ENCODE data around the gene TMEM213.
"Not testable (repeated sequence)": the region's sequence is repeated elsewhere in the genome, so short reads cannot be mapped to it uniquely, and the experiment has no call there.

The TMEM213 gene

GRCh38 chr7:138798836-138799235 is 1.0 kb downstream of the TMEM213 start:
- no peak for DNase-seq

DNA sequence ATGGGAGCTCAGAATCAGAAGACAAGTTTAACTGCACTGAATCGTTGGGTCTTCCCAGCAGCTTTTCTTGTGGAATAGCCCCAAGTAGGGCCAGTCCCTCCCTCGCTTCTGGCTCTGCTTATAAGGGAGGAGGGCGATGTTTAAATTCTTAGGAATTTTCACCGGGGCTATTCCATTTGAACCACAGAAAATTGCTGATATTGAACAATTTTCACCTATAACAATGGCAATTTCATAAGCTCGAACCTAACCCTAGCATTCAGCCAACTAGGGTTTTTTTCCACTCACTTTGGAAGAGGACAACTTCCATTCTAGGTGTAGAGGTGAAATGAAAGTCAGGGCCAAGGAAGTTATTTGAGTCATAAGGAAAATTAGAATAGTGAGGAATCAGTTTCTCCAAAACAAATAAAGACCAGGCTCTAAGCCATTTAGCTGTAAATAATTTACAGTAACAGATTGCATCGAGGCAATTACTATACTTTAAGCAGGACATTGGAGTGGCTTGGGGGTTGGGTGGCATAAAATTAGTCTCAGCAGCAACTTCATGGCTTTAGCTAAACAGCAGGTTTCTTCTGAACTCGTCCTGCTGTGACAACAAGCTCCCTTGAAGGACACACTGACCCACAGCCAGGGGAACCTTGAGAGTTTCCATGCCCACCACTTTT is 1.7 kb downstream of the TMEM213 start:
- no peak for DNase-seq

- no peak for DNase-seq
Observed at GRCh38 chr7:138801256-138801655, 3.5 kb downstream of the TMEM213 start.

GRCh38 chr7:138802706-138803105 is 4.9 kb downstream of the TMEM213 start:
- no peak for DNase-seq

- no peak for DNase-seq
Observed at GRCh38 chr7:138804618-138805017, 6.8 kb downstream of the TMEM213 start.

DNA sequence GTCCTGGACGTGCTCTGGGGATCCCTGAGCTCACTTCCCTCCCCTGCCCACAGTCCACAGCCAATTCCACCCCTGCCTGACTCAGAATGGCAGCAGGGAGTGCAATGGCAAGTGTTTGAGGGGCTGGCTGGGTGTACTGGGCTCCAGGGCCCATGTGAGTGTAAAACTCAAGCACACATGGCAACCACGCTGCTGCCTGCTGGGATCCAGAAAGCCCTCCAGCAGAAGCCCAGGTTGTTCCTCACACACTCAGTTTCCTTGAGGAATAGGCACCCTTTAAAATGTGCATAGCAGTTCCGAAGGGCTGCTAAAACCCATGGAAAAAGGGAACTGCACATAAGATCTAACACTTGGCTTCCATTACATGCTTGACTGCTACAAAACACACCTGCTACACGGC is 11.6 kb downstream of the TMEM213 start:
- DNase-seq, result no peak

GRCh38 chr7:138811327-138811726 is 13.5 kb downstream of the TMEM213 start:
- DNase-seq, result not testable (repeated sequence)

GRCh38 chr7:138813945-138814344 is 16.2 kb downstream of the TMEM213 start:
- no peak for DNase-seq

DNA sequence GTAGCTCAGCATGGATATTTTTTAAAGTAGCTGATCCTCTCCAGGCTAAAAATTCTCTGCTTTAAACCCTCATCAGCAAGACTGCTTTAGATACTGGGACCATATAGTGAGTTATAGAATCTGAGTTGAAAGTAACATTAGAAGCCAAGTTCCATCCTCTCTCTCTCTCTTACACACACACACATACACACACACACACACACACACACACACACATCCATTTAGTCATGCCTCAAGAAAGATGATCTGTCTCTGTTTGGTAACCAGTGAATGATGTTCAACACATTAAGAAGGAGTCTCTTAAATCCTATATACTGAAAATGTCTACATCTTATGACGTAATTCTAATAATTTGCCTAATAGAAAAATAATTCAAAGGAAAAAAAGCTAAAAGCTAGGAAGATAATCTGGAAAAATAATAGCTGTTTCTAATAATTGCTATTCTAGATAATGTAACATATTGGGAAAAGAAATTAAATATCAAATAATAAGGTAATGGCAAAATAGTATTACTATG is 17.1 kb downstream of the TMEM213 start:
- DNase-seq, result no peak

DNA sequence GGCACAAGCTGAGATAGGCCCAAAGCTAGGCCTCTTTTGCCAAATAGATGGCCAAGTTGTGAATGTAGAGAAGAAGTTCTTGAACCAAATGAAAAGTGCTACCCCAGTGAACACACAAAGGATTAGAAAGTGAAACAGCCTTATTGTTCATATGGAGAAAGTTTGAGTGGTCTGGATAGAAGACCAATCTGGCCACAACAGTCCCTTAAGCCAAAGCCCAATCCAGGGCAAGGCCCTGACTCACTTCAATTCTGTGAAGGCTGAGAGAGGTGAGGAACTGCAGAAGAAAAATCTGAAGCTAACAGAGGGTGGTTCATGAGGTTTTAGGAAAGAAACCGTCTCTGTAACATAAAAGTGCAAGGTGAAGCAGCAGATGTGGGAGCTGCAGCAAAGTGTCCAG is 18.9 kb downstream of the TMEM213 start:
- no peak for DNase-seq

DNA sequence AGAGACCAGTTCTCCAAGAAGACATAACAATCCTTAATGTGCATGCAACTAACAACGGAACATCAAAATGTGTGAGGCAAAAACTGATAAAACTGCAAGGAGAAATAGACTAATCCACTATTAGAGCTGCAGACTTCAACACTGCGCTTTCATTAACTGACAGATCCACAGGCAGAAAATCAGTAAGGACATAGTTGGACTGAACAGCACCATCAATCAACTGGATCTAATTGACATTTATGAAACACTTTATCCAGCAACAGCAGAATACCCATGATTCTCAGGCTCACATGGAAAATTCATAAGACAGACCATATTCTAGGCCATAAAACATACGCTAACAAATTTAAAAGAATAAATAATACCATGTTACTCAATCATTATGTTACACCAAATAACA is 21.8 kb downstream of the TMEM213 start:
- no peak for DNase-seq

GRCh38 chr7:138821912-138822311 is 24.1 kb downstream of the TMEM213 start:
- no peak for DNase-seq

- DNase-seq, result no peak
Observed at GRCh38 chr7:138822867-138823535, 25.2 kb downstream of the TMEM213 start.

GRCh38 chr7:138825049-138825721 is 27.4 kb downstream of the TMEM213 start:
- no peak for DNase-seq

DNA sequence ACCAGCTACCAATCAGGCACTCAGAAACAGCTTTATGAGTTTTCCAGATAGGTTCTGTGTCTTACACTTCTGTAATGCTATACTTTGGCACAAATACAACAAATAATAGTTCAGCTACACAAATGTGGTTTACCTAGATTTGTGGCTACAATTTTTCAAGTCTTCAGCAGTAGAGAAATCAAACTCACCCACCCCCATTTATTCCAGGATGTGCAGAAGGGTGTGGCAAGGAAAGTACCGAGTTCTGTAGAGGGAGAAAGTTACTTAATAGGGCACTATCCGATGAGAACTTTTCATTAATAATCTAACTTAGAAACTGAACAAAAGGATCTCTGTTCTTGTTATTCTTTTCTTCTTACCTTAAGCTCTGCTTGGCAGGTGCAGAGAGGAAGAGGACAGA is 30.5 kb downstream of the TMEM213 start:
- DNase-seq, result no peak

DNA sequence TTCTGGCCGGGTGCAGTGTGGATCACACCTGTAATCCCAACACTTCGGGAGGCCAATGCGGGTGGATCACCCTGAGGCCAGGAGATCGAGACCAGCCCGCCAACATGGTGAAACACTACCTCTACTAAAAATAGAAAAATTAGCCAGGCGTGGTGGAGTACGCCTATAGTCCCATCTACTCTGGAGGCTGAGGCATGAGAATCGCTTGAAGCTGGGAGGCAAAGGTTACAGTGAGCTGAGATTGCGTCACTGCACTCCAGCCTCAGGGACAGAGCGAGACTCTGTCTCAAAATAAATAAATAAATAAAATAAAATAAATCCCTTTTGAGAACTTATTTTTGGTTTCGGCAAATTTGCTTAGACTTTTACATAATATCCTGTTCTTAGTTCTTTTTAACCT is 31.5 kb downstream of the TMEM213 start:
- no peak for DNase-seq

DNA sequence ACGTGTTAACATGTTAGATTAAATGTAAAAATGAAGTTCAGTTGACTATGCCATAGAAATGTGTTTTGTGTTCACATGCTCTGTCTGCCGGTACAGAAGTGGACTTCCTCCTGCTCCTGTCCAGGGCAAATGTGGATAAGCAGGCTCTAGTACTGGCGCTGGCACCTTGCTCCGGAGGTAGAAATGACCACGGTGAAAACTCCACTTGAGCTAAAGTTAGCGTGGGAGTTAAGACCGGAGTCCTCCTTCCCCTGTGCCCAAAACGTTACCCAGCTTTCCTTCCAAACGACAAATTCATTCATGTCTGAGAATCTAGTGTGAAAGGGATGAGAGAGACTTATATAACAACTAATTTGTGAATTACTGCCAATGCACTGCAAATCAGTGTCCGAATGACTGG is 35.2 kb downstream of the TMEM213 start:
- no peak for DNase-seq

GRCh38 chr7:138833596-138833995 is 35.8 kb downstream of the TMEM213 start:
- DNase-seq, result no peak

GRCh38 chr7:138834583-138834982 is 36.8 kb downstream of the TMEM213 start:
- no peak for DNase-seq

GRCh38 chr7:138835087-138835486 is 37.3 kb downstream of the TMEM213 start:
- no peak for DNase-seq

DNA sequence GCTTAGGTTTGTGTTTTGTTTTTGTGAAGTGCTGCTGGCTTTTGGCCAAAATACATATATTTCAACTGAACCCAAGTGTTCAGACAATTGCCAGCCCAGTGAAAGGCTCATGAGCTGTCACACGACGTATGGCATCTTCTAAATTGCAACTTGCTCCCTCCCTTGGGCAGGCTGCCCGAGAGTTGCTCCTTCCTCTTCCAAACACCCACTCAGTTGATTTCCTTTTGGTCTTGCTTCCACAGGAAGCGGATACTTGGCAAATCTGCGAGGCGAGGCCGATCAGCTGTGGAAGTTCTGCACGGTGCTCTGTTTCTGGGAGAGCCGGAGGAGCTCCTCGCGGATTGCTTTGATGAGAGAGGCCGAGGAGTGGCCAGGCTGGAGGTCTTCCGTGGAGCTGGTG is 39.8 kb downstream of the TMEM213 start:
- DNase-seq, result no peak

DNA sequence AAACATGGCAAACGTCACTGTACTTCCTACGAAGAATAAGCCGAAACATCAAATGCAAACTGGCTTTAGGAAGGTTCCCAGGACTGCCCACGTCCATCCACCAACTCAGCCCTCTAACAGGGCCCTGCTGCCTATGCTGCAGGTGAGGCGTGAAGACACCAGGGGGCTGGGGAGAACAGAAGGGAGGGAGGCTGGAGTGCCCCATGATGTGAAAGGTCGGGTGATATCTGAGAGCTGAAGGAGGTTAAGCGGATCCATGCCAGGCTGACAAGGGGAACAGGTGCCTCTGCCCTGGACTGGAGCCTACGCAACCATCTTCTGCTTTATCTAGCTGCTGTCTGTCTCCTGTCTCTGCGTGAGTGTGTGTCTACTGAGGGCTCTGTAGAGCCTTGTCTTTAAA is 40.4 kb downstream of the TMEM213 start:
- no peak for DNase-seq

DNA sequence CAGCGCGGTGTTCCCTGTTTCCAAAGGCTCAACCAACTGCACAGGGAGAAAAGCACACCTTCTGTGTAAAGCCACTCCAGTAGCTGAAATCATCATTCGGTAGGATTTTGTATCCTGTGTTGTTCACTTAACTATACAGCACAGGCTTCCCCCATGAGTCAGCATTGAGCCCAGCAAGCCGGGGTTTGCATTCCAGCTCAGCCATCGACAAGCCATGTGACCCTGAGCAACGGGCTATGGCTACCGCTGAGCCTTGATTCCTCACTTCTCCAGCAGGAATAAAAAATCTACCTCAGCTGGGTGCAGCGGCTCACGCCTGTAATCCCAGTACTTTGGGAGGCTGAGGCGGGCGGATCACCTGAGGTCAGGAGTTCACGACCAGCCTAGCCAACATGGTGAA is 44.3 kb downstream of the TMEM213 start:
- no peak for DNase-seq

All from midbrain (tissue), 1 donor.